ENCODE data around the gene GMEB2.
"Not testable (repeated sequence)": the region's sequence is repeated elsewhere in the genome, so short reads cannot be mapped to it uniquely, and the experiment has no call there.

Gene GMEB2

GRCh38 chr20:63563225-63563935, 63.5 kb downstream of the GMEB2 start:
- Histone ChIP-seq H3K4me1 (ENCODE audit: insufficient read depth, low read length) (no peaks in the 10 kb centered on the region), H3K36me3 (ENCODE audit: insufficient read depth, low read depth, low read length) (no peaks in the 10 kb centered on the region), H3K9ac (ENCODE audit: low read depth, low read length) (no peak overlapping the region), H3K9me3 (ENCODE audit: insufficient read depth, low read depth, low read length) (no peaks in the 10 kb centered on the region), H3K27ac (ENCODE audit: low read length) (no peak overlapping the region), H3K27me3 (ENCODE audit: insufficient read depth, low read length) (no peaks in the 10 kb centered on the region), H3K4me3 (ENCODE audit: low read length) (no peak overlapping the region)

GRCh38 chr20:63562461-63563224, 64.3 kb downstream of the GMEB2 start:
- Histone ChIP-seq H3K9me3 (ENCODE audit: insufficient read depth, low read depth, low read length) (no peaks in the 10 kb centered on the region), H3K9ac (ENCODE audit: low read depth, low read length) (no peak overlapping the region), H3K4me1 (ENCODE audit: insufficient read depth, low read length) (no peaks in the 10 kb centered on the region), H3K4me3 (ENCODE audit: low read length) (no peak overlapping the region), H3K27ac (ENCODE audit: low read length) (no peak overlapping the region), H3K36me3 (ENCODE audit: insufficient read depth, low read depth, low read length) (no peaks in the 10 kb centered on the region), H3K27me3 (ENCODE audit: insufficient read depth, low read length) (no peaks in the 10 kb centered on the region)

- Histone ChIP-seq H3K4me1 (ENCODE audit: insufficient read depth, low read length) (no peaks in the 10 kb centered on the region), H3K27me3 (ENCODE audit: insufficient read depth, low read length) (no peaks in the 10 kb centered on the region), H3K9me3 (ENCODE audit: insufficient read depth, low read depth, low read length) (no peaks in the 10 kb centered on the region), H3K9ac (ENCODE audit: low read depth, low read length) (no peak overlapping the region), H3K27ac (ENCODE audit: low read length) (no peak overlapping the region), H3K4me3 (ENCODE audit: low read length) (no peak overlapping the region), H3K36me3 (ENCODE audit: insufficient read depth, low read depth, low read length) (no peaks in the 10 kb centered on the region)
Observed at GRCh38 chr20:63561624-63562396, 65.1 kb downstream of the GMEB2 start.

- H3K36me3 ChIP-seq (ENCODE audit: insufficient read depth, low read depth, low read length): no peaks in the 10 kb centered on the region
- no peak overlapping the region for H3K9ac ChIP-seq (ENCODE audit: low read depth, low read length)
- H3K27ac ChIP-seq (ENCODE audit: low read length): no peak overlapping the region
Observed at GRCh38 chr20:63560856-63561609, 65.9 kb downstream of the GMEB2 start.

GRCh38 chr20:63560333-63560805, 66.5 kb downstream of the GMEB2 start:
- no peaks in the 10 kb centered on the region for H3K4me1 ChIP-seq (ENCODE audit: insufficient read depth, low read length)
- H3K27me3 ChIP-seq (ENCODE audit: insufficient read depth, low read length): no peaks in the 10 kb centered on the region
- no peaks in the 10 kb centered on the region for H3K9me3 ChIP-seq (ENCODE audit: insufficient read depth, low read depth, low read length)
- no peaks in the 10 kb centered on the region for H3K36me3 ChIP-seq (ENCODE audit: insufficient read depth, low read depth, low read length)
- H3K27ac ChIP-seq (ENCODE audit: low read length): no peak overlapping the region
- no peak overlapping the region for H3K9ac ChIP-seq (ENCODE audit: low read depth, low read length)
- H3K4me3 ChIP-seq (ENCODE audit: low read length): no peak overlapping the region

More at GRCh38 chr20:63560856-63561609, 65.9 kb downstream of the GMEB2 start:
- H3K4me1 ChIP-seq (ENCODE audit: insufficient read depth, low read length): no peaks in the 10 kb centered on the region
- H3K27me3 ChIP-seq (ENCODE audit: insufficient read depth, low read length): no peaks in the 10 kb centered on the region
- no peaks in the 10 kb centered on the region for H3K9me3 ChIP-seq (ENCODE audit: insufficient read depth, low read depth, low read length)
- no peak overlapping the region for H3K4me3 ChIP-seq (ENCODE audit: low read length)

- not testable (repeated sequence) for H3K36me3 ChIP-seq (ENCODE audit: insufficient read depth, low read depth, low read length); H3K9me3 ChIP-seq (ENCODE audit: insufficient read depth, low read depth, low read length)
Observed at GRCh38 chr20:63559485-63560332, 67.2 kb downstream of the GMEB2 start.

GRCh38 chr20:63558804-63559484, 68.0 kb downstream of the GMEB2 start:
- no peaks in the 10 kb centered on the region for H3K9me3 ChIP-seq (ENCODE audit: insufficient read depth, low read depth, low read length)
- H3K4me1 ChIP-seq (ENCODE audit: insufficient read depth, low read length): no peaks in the 10 kb centered on the region
- H3K36me3 ChIP-seq (ENCODE audit: insufficient read depth, low read depth, low read length): no peaks in the 10 kb centered on the region
- H3K27ac ChIP-seq (ENCODE audit: low read length): no peak overlapping the region
- H3K4me3 ChIP-seq (ENCODE audit: low read length): no peak overlapping the region
- H3K9ac ChIP-seq (ENCODE audit: low read depth, low read length): no peak overlapping the region
- peaks cover 9% of the 10 kb centered on the region for H3K27me3 ChIP-seq (ENCODE audit: insufficient read depth, low read length)

More at GRCh38 chr20:63559485-63560332, 67.2 kb downstream of the GMEB2 start:
- H3K27me3 ChIP-seq (ENCODE audit: insufficient read depth, low read length); H3K9ac ChIP-seq (ENCODE audit: low read depth, low read length); H3K4me3 ChIP-seq (ENCODE audit: low read length); H3K4me1 ChIP-seq (ENCODE audit: insufficient read depth, low read length); H3K27ac ChIP-seq (ENCODE audit: low read length): not testable (repeated sequence)

- Histone ChIP-seq H3K9me3 (ENCODE audit: insufficient read depth, low read depth, low read length) (no peaks in the 10 kb centered on the region), H3K27me3 (ENCODE audit: insufficient read depth, low read length) (peaks cover 9% of the 10 kb centered on the region), H3K36me3 (ENCODE audit: insufficient read depth, low read depth, low read length) (no peaks in the 10 kb centered on the region), H3K4me3 (ENCODE audit: low read length) (no peak overlapping the region), H3K27ac (ENCODE audit: low read length) (no peak overlapping the region), H3K4me1 (ENCODE audit: insufficient read depth, low read length) (peaks cover 4% of the 10 kb centered on the region; the same call in 1 of the 2 replicates), H3K9ac (ENCODE audit: low read depth, low read length) (no peak overlapping the region)
Observed at GRCh38 chr20:63557481-63557891, 69.4 kb downstream of the GMEB2 start.

GRCh38 chr20:63556873-63557478, 69.9 kb downstream of the GMEB2 start:
- Histone ChIP-seq H3K4me3 (ENCODE audit: low read length) (no peak overlapping the region), H3K36me3 (ENCODE audit: insufficient read depth, low read depth, low read length) (no peaks in the 10 kb centered on the region), H3K27me3 (ENCODE audit: insufficient read depth, low read length) (peaks cover 9% of the 10 kb centered on the region), H3K27ac (ENCODE audit: low read length) (no peak overlapping the region), H3K4me1 (ENCODE audit: insufficient read depth, low read length) (peaks cover 4% of the 10 kb centered on the region; the same call in 1 of the 2 replicates), H3K9ac (ENCODE audit: low read depth, low read length) (no peak overlapping the region), H3K9me3 (ENCODE audit: insufficient read depth, low read depth, low read length) (no peaks in the 10 kb centered on the region)
